HK-2 (cell line): ENCODE measurements around the gene DDX49.
"Not testable (repeated sequence)": the region's sequence is repeated elsewhere in the genome, so short reads cannot be mapped to it uniquely, and the experiment has no call there.

Experiments
- DNase-seq: peaks from one replicate; pipeline ENCODE4 v3.0.0-alpha.2; 2018; ENCODE audit not compliant: unreplicated experiment

DDX49 gene

DNA sequence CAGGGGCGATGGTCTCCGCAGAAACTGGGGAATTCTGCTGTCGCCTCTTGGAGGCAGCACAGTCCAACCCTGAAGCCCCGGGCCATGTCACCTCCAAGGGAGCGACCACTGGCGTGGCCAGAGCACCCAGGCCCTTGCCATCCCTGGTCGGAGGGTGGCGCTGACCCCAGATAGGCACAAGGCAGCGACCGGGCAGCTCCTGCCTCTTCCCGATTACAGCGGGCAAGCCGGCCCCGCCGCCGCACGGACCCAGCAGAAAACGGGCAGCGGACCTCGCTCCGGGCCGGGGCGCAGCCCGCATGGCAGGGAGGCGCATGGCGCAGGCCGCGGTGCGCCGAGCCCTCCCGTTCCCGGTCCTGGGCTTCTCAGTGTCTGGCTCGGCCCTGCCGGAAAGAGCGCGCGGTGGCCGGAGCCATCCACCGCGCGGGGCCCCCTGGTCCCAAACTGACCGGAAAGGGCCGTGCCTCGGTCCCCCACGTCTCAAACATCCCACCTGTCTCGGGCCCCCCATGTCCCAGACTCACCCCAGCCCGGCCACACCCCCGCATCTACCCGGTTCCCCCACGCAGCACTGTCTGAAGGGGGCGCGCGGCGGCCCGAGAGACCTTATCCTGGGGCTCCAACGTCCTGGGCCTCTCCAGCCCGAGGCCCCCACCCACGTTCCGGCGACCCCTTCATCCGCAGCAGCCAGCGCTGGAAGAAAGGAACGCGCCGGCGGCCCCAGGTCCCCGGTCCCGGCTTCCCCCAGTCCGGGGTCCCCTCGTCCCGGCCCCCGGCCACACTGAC lies 24.3 kb upstream of the DDX49 start:
- DNase-seq = peak; percentile 81

DNA sequence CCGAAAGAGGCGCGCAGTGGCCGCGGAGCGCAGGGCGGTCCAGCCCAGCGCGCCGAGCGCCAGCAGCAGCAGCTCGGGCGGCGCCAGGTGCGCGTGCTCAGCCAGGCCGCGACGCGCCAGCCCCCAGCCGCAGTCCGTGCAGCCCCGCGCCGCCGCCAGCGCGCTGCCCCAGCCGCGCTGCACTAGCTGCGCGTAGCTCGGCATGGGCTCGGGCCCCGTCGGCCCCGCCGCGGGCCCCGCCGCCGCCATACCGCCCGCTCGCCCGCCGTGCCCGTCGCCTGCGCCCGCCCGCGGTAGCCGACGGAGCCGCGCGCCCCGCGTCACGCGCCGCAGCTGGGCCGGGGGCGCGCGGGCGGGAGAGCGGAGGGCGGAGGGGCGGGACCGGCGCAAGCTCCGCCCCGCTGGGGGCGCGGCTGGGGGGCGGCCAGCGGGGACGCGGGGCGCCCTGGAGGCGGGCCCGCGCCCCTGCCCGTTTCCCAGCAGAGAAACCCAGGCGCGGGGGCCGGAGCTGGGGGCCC lies 23.6 kb upstream of the DDX49 start, which contains the start of gene CERS1:
Gene CERS1, minus strand, starts transcription at position 335 of the 518 bp plus-strand sequence. Its CDS starts 86 bp downstream, at position 249.
- no peak for DNase-seq

DNA sequence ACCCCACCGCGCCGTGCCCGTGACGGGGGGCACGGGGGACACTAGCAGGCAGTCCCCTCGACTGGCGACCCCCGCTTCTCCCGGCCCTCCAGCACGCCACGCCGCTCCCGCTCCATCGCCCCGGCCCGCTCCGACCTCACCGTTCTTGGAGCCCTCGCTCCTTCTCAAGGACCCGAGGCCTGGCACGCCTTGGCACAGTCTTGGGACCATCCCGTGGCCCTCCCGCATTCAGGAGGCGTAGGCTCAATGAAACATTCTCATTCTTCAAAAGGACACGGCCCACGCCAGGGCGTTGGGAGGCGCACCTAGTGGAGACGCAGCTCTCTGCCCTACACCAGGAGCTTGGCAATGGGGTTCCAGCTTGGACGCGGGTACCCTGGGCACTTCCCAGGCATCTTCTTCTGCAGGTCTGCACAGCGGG lies 23.1 kb upstream of the DDX49 start:
- DNase-seq = no peak

DNA sequence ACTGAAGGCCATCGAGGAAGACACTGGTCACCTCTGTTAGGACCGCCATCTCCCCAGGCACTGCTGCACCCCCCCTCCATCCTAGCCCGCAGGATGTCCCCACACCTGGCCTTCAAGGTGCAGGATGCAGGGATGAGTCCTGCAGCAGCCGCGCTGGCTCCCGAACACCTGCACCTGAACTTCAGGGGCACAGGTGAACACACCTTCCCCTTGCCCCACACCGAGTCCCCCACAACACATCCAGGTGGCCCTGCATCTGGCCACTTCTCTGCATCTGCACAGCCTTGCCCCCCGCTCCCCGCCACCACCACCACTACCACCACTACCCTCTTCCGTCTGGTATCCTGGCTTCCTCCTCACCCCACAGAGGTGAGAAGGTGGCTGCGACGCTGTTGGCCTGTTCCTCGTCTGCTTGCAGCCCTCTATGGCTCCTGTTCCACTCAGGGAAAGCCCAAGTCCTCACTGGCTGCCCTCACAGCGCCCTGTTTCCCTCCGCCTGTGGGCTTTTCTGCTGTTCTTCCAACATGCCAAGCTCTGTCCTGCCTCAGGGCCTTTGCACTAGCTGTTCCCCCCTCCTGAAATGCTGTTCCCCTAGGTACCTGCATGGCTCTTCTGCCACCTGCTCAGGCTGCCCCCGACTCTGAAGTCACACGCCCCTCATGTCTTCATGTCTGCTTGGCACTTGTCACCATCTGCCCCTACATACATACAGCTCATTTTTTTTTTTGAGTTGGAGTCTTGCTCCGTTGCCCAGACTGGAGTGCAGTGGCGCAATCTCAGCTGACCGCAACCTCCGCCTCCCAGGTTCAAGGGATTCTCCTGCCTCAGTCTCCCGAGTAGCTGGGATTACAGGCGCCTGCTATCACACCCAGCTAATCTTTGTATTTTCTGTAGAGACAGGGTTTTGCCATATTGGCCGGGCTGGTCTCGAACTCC lies 22.2 kb upstream of the DDX49 start:
- no peak for DNase-seq

DNA sequence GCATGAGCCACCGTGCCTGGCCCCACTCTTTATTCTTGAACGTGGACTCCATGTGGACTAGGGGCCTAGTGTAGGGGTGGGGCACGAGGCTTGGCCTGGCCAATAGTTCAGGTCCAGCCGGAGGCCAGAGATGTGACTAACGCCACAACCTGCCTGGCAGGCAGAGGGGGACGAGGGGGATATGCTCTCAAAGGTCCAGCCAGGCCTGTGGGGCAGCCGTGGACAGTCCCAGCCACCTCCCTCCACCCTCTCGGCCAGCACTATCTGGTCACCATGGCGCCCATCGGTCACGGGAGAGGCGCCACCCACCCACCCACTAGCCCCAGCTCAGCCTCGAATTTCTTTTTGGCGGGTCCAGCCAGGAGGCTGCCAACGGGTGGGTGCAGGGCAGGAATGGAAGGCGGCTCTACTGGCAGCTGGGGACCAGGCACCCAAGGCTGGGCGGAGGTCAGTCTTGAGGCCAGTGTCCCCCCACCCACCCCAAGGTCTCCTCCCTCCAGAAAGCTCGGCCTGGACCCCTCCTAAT lies 21.4 kb upstream of the DDX49 start:
- no peak for DNase-seq

DNA sequence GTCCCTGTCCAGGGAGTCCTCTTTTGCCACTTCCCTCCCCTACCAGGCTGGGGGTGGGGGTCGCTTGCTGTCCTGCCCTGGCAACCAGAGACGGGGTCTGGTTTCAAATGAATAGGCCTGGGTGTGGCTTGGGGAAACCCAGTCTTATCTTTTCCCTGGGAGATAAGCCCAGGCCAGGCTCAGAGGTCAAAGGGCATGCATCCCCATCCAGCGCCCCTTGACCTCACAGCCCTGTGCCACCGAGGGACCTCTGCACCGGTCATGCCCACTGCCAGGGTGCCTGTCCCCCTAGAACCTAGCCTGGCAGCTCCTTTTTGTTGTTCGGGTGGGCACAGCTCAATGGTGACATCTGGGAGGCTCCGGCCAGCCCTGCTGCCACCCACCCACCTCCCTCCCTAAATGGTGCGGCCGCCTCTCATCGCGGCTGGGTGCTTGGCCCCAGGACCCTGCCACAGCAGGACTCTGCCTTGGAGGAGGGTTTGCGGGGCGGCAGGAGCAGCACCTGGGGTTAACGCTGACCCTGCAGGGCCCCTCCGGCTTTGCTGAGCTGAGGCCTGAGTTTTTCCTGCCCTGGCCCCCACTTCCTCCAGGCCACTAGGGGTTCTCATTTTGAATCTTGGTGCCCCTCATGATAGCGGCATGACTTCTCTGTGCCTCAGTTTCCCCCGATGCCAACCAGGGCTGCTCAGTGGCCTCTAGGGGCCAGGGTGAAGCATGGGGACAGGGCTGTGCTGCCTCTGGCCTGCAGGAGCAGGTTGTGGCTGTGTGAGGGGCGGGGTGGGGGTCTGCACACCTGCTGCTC lies 20.7 kb upstream of the DDX49 start:
- no peak for DNase-seq

DNA sequence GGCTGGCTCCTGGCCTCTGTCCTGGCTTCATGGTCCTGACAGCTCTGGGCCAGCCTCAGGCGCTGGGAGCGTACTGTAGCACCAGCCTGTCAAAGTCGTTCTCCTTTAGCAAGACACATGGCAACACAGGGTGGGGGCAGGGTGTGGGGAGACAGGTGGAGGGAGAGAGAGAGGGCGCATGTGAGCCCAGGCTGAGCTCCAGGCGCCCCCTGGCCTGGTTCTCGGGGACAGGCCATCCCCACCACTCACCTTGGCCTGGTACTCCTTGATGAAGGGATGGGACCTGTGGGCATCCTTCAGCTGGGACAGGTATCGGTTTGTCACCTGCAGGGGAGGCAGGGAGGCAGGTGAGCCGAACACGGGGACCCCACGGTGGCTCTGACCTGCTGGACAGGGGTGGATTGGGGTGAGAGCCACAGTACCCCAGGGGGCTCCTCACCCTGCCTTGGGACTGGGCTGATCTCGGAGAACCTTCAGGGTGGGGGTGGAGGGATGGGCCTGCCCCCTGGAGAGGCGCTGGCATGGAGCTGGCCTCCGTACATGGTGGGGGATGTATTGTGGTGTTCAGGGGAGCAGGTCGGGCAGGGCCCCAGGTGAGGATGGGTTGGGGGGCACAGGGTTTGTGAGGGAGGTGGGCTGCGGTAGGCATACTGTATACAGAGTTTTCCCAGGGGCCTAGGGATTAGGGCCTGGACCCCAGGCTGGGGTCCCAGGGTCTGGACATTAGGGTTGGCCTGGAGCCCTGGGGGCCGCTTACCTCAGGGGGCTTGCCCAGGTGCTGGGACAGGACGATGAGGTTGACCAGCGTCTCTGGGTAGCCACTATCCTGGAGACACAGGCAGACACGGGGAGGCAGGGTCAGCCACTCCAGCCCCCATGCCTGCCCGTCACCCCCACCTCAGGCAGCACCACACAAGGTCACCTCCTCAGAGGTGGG lies 19.6 kb upstream of the DDX49 start:
- DNase-seq = no peak

DNA sequence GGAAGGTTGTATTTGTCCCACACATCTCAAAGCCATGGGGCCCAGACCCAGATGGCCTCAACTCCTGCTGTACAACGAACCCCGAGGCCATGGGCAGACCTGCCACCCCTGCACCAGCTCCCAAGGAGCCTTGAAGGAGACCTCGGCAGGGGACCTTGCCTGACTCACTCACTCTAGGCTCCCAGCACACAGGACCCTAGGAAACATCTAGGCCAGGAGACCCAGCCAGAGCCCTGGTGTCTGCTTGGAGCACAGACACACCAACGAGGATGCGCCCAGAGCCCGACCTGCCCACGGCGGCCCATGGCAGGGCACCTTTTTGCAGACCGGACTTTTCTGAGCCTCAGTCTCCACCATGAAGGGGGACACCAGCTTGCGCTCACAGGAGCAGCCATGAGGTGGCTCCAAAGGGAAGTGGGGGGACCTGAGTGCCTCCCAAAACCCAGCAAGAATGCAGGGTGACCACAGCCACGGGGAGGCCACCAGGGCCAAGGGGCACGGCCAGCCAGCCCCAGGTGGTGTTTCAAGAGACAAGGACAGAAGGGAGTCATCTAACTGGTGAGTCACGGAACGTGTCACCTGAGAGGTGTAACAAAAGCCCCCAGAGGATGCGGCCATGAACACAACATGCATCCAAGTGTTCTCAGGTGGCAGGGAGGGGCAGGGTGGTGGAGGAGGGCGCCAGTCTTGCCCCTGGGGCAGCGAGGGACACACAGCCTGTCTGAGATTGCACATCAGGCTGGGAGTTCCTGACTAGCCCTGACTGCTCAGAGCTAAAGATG lies 18.6 kb upstream of the DDX49 start:
- DNase-seq = no peak

DNA sequence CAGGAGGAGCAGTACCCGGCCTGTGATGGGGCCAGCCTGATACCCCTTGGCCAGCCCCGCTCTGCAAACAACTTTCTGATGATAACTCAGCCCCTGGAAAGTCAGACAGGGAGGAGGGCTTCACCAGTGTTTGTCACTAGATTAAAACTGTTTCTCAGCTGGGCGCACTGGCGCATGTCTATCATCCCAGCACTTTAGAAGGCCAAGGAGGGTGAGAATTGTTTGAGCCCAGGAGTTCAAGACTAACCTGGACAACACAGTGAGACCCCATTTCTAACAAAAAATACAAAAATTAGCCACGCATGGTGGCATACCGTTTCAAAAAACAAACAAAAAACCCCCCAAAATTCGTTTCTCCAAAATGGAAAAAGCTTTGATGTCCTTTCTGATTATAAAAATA lies 18.0 kb upstream of the DDX49 start:
- no peak for DNase-seq

DNA sequence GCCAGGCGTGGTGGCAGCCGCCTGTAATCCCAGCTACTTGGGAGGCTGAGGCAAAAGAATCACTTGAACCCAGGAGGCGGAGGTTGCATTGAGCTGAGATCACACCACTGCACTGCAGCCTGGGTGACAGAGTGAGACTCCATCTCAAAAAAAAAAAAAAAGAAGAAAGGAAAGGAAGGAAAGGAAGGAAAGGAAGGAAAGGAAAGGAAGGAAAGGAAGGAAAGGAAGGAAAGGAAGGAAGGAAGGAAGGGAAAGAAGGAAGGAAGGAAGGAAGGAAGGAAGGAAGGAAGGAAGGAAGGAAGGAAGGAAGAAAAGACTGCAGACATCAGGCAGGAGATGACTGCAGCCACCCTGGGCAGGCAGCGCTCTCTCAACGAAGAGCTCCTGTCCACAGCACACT lies 17.0 kb upstream of the DDX49 start:
- not testable (repeated sequence) for DNase-seq

DNA sequence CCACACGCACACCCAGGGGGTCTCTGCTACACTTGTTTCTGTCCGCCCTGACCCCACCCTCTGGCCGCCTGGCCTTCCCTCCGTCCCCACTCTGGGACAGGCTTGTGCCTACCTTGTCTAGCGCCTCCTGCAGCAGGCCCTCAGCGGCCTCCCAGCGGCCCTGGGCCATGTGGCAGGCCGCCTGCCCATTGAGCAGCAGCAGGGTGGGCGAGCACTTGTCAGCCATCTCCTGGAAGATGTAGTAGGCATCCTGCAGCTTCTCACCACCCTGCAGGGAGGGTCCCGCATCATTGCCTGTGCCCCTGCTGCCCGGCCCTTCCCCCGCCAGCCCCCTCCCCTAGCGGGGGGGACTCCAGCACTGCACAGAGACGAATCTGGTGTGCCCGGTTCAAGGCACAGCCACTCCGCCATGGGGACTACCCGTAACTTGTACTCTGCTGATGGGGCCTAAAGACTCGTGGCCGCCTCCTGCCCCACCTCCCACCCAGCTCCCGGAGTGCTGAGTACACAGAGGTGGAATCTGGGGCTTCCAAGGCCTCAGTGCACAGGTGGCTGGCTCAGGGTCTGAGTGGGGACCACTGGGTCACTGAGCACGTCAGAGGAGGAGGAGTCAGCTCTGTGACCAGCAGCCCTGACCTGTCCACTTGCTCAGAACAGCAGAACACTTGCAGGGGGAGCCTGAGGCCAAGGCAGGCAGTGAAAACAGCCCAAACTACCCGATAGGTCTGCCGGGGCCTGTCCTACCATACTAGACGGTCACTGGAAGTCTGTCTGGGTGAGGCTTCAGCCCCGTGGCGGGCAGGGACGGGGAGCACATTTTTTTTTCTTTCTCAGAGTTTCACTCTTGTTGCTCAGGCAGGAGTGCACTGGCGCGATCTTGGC lies 16.1 kb upstream of the DDX49 start:
- DNase-seq = no peak

DNA sequence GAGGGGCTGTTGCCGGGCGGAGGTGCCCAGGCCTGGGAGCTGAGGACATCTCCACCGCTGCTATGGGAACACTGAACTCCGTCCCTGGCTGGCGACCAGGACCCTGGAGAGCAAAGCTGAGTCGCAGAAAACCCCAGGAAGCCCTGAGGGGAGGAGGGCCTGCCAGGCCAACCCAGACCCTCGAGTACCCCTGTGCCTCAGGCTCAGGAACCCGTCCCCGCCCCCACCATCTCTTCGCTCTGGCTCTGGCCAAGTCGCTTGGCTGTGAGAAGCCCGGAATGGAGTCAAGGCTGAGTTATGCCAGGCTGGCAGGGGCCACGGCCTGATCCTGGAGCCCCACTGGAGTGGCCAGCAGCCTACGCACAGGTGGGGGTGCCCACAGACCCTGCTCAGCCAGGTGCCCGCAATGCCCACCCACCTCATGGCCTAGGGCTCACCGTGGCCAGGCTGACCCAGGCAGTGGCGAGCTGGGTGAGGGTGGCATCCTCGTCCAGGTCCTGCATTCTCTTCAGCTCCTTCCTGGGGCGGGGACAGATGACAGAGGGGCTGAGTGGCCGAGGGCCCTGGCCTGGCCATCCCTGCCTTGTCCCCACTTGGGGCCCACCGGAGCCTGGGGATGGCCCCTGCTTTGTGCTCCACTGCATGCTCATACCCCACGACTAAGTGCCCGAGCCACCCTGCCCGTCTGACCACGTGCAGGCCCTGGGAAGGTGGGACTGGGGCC lies 15.0 kb upstream of the DDX49 start:
- DNase-seq = no peak

DNA sequence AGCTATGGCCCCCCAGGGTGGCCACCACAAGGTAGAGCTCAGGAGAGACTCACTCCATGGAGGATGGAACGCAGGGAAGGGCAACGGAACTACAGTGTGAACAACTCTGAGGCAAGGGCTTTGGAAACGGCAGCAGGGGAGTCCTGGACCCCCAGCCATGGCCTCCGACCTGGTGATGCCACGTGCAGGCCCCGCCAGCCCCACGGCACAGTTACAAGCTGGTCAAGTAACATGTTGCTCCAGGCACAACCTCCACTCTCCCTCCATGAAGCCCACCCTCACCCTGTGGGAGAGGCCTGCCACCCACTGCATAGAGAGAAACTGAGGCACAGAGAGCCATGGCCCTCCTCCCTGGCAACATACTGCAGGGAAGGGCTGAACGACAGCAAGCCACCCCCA lies 14.5 kb upstream of the DDX49 start:
- DNase-seq = no peak

DNA sequence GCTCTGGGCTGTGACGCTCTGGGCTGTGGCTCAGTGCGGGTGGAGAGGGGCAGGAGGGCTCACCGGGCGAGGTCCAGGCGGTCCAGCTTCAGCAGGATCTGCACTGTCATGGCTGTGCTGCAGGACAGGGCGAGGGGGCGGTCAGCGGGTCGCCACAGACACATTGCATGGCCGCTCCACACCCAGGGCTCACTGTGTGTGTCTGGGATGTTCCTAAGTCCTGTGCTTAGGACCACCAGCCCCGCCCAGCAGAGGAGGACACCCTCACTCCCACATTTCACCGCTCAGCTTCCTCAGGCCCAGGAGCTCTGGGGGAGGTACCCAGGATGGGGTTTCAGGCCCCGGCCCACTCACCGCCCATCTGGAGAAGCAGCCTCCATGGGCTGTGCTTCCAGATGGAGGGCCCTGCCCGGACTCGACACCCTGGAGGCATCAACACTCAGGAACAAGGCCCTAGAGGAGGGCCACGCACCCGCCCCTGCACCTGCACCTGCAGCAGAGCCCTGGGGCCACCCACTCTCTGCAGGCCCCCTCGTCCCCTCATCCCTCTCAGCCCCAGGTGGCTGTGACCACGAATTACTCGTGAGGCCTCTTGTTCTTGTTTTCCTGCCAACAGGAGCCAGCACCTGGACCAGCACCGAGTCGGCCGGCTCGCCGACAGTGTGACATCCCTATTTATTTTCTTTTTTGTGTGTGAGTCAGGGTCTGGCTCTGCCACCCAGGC lies 13.8 kb upstream of the DDX49 start:
- DNase-seq = no peak

DNA sequence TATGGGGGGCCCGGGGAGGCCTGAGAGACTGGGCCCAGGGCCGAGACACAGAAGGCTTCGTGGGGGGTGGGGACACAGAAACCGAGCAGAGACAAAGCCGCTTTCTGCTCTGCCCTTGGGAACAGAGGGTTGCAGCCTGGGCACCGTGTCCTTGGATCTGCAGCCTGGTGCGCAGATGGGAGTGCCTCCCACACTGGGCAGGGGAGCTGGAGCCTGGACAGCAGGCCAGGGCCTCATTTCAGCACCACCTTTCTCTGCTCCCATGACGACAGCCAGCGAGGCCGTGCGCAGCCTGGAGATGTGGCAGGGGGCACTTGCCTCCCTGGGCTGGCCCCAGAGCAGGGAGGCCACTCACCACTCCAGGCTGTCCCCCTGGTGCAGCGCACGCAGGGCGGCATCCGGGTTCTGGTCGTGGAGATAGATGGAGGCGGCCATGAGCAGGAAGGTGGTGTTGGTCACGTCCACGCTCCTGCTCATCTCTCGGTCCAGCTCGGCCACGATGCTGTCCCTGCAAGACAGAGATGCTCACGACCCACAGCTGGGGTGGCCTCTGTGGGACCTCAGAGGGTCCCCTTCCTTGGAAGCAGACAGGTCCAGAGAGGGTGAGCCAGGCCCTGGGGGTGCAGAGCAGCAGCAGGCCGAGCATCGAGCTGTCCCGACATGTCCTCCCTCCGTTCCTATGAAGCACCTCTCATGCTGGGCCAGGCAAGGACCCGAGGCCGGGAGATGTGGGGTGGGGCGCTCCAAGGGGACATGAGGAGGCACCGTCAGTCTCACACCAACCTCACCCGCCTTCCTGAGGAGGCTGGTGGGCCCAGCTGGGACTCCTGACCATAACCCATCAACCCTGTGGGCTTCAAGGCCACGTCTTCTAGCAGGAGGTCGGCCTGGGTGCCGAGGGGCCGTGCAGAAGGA lies 12.7 kb upstream of the DDX49 start:
- no peak for DNase-seq
